Activated T-cell treated with anti-CD3 and anti-CD28 coated beads for 24 hours (primary cell): ENCODE measurements around the gene CTNNA2.

Experiments
- DNase-seq: peaks from one replicate; pipeline ENCODE4 v3.0.0-alpha.2; 2020; ENCODE audit warnings: low read depth

The CTNNA2 gene

GRCh38 chr2:79713131-79713785, 200.4 kb downstream of the CTNNA2 start:
- no peak for DNase-seq

GRCh38 chr2:79714283-79714682, 201.4 kb downstream of the CTNNA2 start:
- no peak for DNase-seq

- DNase-seq: no peak
These were observed 202.5 kb downstream of the CTNNA2 start for GRCh38 chr2:79715338-79715737.

- no peak for DNase-seq
These were observed 203.4 kb downstream of the CTNNA2 start for GRCh38 chr2:79716266-79716665.

- DNase-seq: no peak
These were observed 204.6 kb downstream of the CTNNA2 start for GRCh38 chr2:79717364-79718007.

GRCh38 chr2:79721061-79721460, 208.2 kb downstream of the CTNNA2 start:
- no peak for DNase-seq

- no peak for DNase-seq
These were observed 209.1 kb downstream of the CTNNA2 start for GRCh38 chr2:79721966-79722365.

- DNase-seq: no peak
These were observed 211.0 kb downstream of the CTNNA2 start for GRCh38 chr2:79723830-79724229.

GRCh38 chr2:79729532-79729931, 216.7 kb downstream of the CTNNA2 start:
- DNase-seq: no peak

GRCh38 chr2:79734518-79734917, 221.7 kb downstream of the CTNNA2 start:
- DNase-seq: no peak

GRCh38 chr2:79740879-79741443, 228.1 kb downstream of the CTNNA2 start:
- DNase-seq: no peak

- no peak for DNase-seq
These were observed 237.5 kb downstream of the CTNNA2 start for GRCh38 chr2:79750321-79750720.

- DNase-seq: no peak
These were observed 244.7 kb downstream of the CTNNA2 start for GRCh38 chr2:79757526-79757925.

GRCh38 chr2:79758042-79758441, 245.2 kb downstream of the CTNNA2 start:
- no peak for DNase-seq

- no peak for DNase-seq
These were observed 246.0 kb downstream of the CTNNA2 start for GRCh38 chr2:79758749-79759282.

- no peak for DNase-seq
These were observed 258.1 kb downstream of the CTNNA2 start for GRCh38 chr2:79770926-79771325.

- DNase-seq: no peak
These were observed 258.6 kb downstream of the CTNNA2 start for GRCh38 chr2:79771493-79771892.

GRCh38 chr2:79774016-79774415, 261.2 kb downstream of the CTNNA2 start:
- no peak for DNase-seq

GRCh38 chr2:79776461-79776860, 263.6 kb downstream of the CTNNA2 start:
- no peak for DNase-seq

- no peak for DNase-seq
These were observed 267.9 kb downstream of the CTNNA2 start for GRCh38 chr2:79780781-79781180.

GRCh38 chr2:79782576-79783452, 270.0 kb downstream of the CTNNA2 start:
- no peak for DNase-seq

GRCh38 chr2:79788952-79789651, 276.3 kb downstream of the CTNNA2 start:
- DNase-seq: no peak
